Stimulated activated CD4-positive, alpha-beta T cell treated with anti-CD3 and anti-CD28 coated beads, Interleukin-1b, Interleukin-23, amount 100 ng/mL, for 24 hours (primary cell): ENCODE measurements around the gene DAZAP1.
"Not testable (repeated sequence)": the region's sequence is repeated elsewhere in the genome, so short reads cannot be mapped to it uniquely, and the experiment has no call there.

ENCODE experiments used
- DNase-seq, 4 experiments: peaks; one replicate each; pipeline ENCODE4 v3.0.0-alpha.2; 2020; ENCODE audit warnings: low read depth in 4 of 4, low spot score in 1 of 4

Gene DAZAP1

GRCh38 chr19:1439525-1440417 lies 32.4 kb downstream of the DAZAP1 start:
- DNase-seq = not testable (repeated sequence)

GRCh38 chr19:1440418-1440801 lies 33.0 kb downstream of the DAZAP1 start:
- no peak for DNase-seq

- DNase-seq = no peak
Observed at GRCh38 chr19:1441022-1441426, 33.6 kb downstream of the DAZAP1 start.

GRCh38 chr19:1441677-1442438 lies 34.5 kb downstream of the DAZAP1 start:
- DNase-seq = no peak

- peak; percentile 46 to 68 (median 65) for DNase-seq
Observed at GRCh38 chr19:1445185-1445931, 38.0 kb downstream of the DAZAP1 start.

GRCh38 chr19:1445932-1446712 lies 38.7 kb downstream of the DAZAP1 start:
- no peak for DNase-seq

GRCh38 chr19:1446713-1447481 lies 39.5 kb downstream of the DAZAP1 start:
- DNase-seq = no peak

GRCh38 chr19:1447504-1447903 lies 40.1 kb downstream of the DAZAP1 start:
- no peak for DNase-seq

GRCh38 chr19:1447944-1448343 lies 40.6 kb downstream of the DAZAP1 start:
- no peak for DNase-seq

- no peak for DNase-seq
Observed at GRCh38 chr19:1449467-1450442, 42.4 kb downstream of the DAZAP1 start, which contains the start of gene APC2. TSS of gene APC2 (plus strand) at chr19:1450121. CDS start at chr19:1453002, 2,881 bp downstream.

GRCh38 chr19:1450735-1451731 lies 43.6 kb downstream of the DAZAP1 start:
- DNase-seq = no peak

- no peak for DNase-seq
Observed at GRCh38 chr19:1451916-1452801, 44.8 kb downstream of the DAZAP1 start.

GRCh38 chr19:1452802-1453524 lies 45.6 kb downstream of the DAZAP1 start:
- DNase-seq = no peak

- DNase-seq = no peak
Observed at GRCh38 chr19:1453525-1454364, 46.4 kb downstream of the DAZAP1 start.

- no peak for DNase-seq
Observed at GRCh38 chr19:1455002-1455335, 47.6 kb downstream of the DAZAP1 start.
